Measurements from ENCODE around the gene PACSIN1. TPM values are rescaled to one million over a fixed set of nuclear protein-coding genes. Genes with fewer than 3 reads are reported as not detected.

PACSIN1 gene
- total and polyA plus RNA-seq, 8 donors = under 0.01 to 2.2 (median 0.49) TPM; not detected in 2

DNA sequence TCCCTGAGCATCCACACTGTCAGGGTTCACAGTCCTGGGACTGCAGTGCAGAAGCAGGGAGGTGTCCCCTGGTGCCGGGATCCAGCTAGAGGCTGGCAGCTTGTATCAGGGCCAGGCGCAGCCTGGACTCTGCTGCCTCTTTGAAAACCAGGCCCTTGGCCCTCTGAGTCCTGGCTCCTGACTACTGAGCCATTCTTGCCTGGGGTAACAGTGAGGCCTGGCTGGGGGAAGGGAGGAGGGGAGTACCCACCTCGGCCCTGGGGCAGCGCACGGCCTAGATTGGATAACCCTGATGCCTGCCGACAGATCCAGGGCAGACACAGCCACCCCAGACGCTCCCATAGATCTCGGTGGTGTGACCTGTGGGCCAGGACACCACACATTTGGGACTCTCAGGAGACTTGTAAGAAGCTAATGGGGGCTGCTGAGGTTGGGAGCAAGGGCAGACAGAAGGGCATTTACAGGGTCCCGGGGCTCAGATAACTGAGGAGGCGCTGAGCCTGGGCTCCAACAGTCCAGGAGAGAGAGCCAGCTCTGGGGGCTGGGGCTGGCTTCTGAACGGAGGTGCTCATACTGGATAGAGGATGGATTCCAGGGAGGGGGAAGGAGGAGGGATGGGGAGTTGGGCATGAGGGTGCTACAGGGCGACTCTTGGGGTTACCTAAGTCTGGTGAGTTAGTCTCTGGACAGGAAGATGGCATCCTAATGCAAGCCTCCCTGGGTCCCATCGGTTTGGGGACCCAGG is 59.7 kb downstream of the PACSIN1 start:
- Histone ChIP-seq H3K27me3 (no peaks in the 10 kb centered on the region), H3K36me3 (no peaks in the 10 kb centered on the region), H3K9me3 (no peaks in the 10 kb centered on the region), H3K27ac (no peak overlapping the region), H3K4me3 (no peak overlapping the region), H3K4me1 (peaks cover 6 to 27% (median 12%) of the 10 kb centered on the region in 4 donors)
- 82 to 93% (median 90%) methylated on average over 9 to 13 of the region's 13 CpGs for WGBS, 5 donors
- intact Hi-C loops (cut with DNase I; ENCODE audit: low total_unique reads) = loop anchor here (5.0 kb wide), 1 partner anchor 82 kb away; no protein-coding TSS in a partner anchor
- no peak for DNase-seq
- no peak for TF ChIP-seq POLR2AphosphoS5 (IDR thresholded peaks at IDR 0.05)
- no peak for TF ChIP-seq EP300 (IDR thresholded peaks at IDR 0.05)
- TF ChIP-seq, protein P1, sequence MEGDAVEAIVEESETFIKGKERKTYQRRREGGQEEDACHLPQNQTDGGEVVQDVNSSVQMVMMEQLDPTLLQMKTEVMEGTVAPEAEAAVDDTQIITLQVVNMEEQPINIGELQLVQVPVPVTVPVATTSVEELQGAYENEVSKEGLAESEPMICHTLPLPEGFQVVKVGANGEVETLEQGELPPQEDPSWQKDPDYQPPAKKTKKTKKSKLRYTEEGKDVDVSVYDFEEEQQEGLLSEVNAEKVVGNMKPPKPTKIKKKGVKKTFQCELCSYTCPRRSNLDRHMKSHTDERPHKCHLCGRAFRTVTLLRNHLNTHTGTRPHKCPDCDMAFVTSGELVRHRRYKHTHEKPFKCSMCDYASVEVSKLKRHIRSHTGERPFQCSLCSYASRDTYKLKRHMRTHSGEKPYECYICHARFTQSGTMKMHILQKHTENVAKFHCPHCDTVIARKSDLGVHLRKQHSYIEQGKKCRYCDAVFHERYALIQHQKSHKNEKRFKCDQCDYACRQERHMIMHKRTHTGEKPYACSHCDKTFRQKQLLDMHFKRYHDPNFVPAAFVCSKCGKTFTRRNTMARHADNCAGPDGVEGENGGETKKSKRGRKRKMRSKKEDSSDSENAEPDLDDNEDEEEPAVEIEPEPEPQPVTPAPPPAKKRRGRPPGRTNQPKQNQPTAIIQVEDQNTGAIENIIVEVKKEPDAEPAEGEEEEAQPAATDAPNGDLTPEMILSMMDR (IDR thresholded peaks at IDR 0.05) = no peak
- TF ChIP-seq POLR2A (IDR thresholded peaks at IDR 0.05) = no peak

GRCh38 chr6:34526241-34526972 is 60.5 kb downstream of the PACSIN1 start:
- peaks cover 6 to 27% (median 12%) of the 10 kb centered on the region in 4 donors for H3K4me1 ChIP-seq
- intact Hi-C loops (cut with DNase I; ENCODE audit: low total_unique reads) = loop anchor here (5.0 kb wide), 1 partner anchor 81 kb away; no protein-coding TSS in a partner anchor

GRCh38 chr6:34526992-34527728 is 61.3 kb downstream of the PACSIN1 start:
- TF ChIP-seq, protein P1 (IDR thresholded peaks at IDR 0.05) = peak in 5 of 7 experiments; percentile 55 to 82 (median 70)
- TF ChIP-seq POLR2AphosphoS5 (IDR thresholded peaks at IDR 0.05) (peak in 1 of 3 donors; percentile 65), POLR2A (IDR thresholded peaks at IDR 0.05) (no peak), EP300 (IDR thresholded peaks at IDR 0.05) (no peak)
- peak; percentile 98 for DNase-seq
- H3K4me1 ChIP-seq = peaks cover 6 to 27% (median 12%) of the 10 kb centered on the region in 4 donors
- peak overlapping the region; percentile 25 to 39 (median 32) for H3K4me3 ChIP-seq
- intact Hi-C loops (cut with DNase I; ENCODE audit: low total_unique reads) = loop anchor here (5.0 kb wide), 1 partner anchor 80 kb away; no protein-coding TSS in a partner anchor
- H3K9me3 ChIP-seq = no peaks in the 10 kb centered on the region
- H3K36me3 ChIP-seq = no peaks in the 10 kb centered on the region
- 3 to 6% (median 5%) methylated on average over 35 to 53 of the region's 53 CpGs for WGBS, 5 donors
- H3K27ac ChIP-seq = peak overlapping the region in 4 of 5 donors; percentile 18 to 68 (median 58)
- no peaks in the 10 kb centered on the region for H3K27me3 ChIP-seq

More at GRCh38 chr6:34526241-34526972, 60.5 kb downstream of the PACSIN1 start:
- H3K36me3 ChIP-seq = no peaks in the 10 kb centered on the region
- H3K4me3 ChIP-seq = peak overlapping the region; percentile 25 to 39 (median 32)
- peak in 1 of 2 donors; percentile 50 for DNase-seq
- no peak for TF ChIP-seq EP300 (IDR thresholded peaks at IDR 0.05)
- TF ChIP-seq, protein P1 (IDR thresholded peaks at IDR 0.05) = no peak
- no peak for TF ChIP-seq POLR2A (IDR thresholded peaks at IDR 0.05)
- TF ChIP-seq POLR2AphosphoS5 (IDR thresholded peaks at IDR 0.05) = no peak
- H3K27ac ChIP-seq = peak overlapping the region in 4 of 5 donors; percentile 18 to 68 (median 58)
- H3K27me3 ChIP-seq = no peaks in the 10 kb centered on the region
- H3K9me3 ChIP-seq = no peaks in the 10 kb centered on the region
- 54 to 72% (median 72%) methylated on average over 16 to 23 of the region's 23 CpGs for WGBS, 5 donors

Measured in stomach (tissue), 9 donors.